Stimulated activated CD4-positive, alpha-beta T cell treated with anti-CD3 and anti-CD28 coated beads, TNF-alpha, amount 100 ng/mL, for 48 hours (primary cell): ENCODE data around the gene ENTPD1.
"Not testable (repeated sequence)": the region's sequence is repeated elsewhere in the genome, so short reads cannot be mapped to it uniquely, and the experiment has no call there.

ENCODE experiments used
- DNase-seq, 3 donors: peaks; one replicate each; pipeline ENCODE4 v3.0.0-alpha.2; 2020; ENCODE audit warnings: low read depth in 3 of 3

Gene ENTPD1

GRCh38 chr10:95759233-95759826 lies 3.4 kb downstream of the ENTPD1 start:
- DNase-seq, result no peak

GRCh38 chr10:95761939-95762492 lies 6.1 kb downstream of the ENTPD1 start:
- no peak for DNase-seq

GRCh38 chr10:95767884-95768556 lies 12.1 kb downstream of the ENTPD1 start:
- no peak for DNase-seq

- no peak for DNase-seq
Measured at GRCh38 chr10:95770084-95770720, 14.2 kb downstream of the ENTPD1 start.

GRCh38 chr10:95773454-95773853 lies 17.5 kb downstream of the ENTPD1 start:
- DNase-seq, result not testable (repeated sequence)

GRCh38 chr10:95777638-95778037 lies 21.7 kb downstream of the ENTPD1 start:
- not testable (repeated sequence) for DNase-seq

- no peak for DNase-seq
Measured at GRCh38 chr10:95782318-95782717, 26.4 kb downstream of the ENTPD1 start.

- no peak for DNase-seq
Measured at GRCh38 chr10:95783741-95784140, 27.8 kb downstream of the ENTPD1 start.

- no peak for DNase-seq
Measured at GRCh38 chr10:95784279-95784913, 28.4 kb downstream of the ENTPD1 start.

GRCh38 chr10:95785317-95785716 lies 29.4 kb downstream of the ENTPD1 start:
- no peak for DNase-seq

- DNase-seq, result no peak
Measured at GRCh38 chr10:95785942-95786669, 30.1 kb downstream of the ENTPD1 start.

- DNase-seq, result no peak
Measured at GRCh38 chr10:95787447-95787846, 31.5 kb downstream of the ENTPD1 start.

GRCh38 chr10:95788830-95789229 lies 32.9 kb downstream of the ENTPD1 start:
- DNase-seq, result no peak

GRCh38 chr10:95789902-95790301 lies 33.9 kb downstream of the ENTPD1 start:
- DNase-seq, result no peak

- DNase-seq, result no peak
Measured at GRCh38 chr10:95790982-95791381, 35.0 kb downstream of the ENTPD1 start.

- DNase-seq, result no peak
Measured at GRCh38 chr10:95791425-95791979, 35.5 kb downstream of the ENTPD1 start.

GRCh38 chr10:95792211-95792780 lies 36.3 kb downstream of the ENTPD1 start:
- DNase-seq, result no peak

- no peak for DNase-seq
Measured at GRCh38 chr10:95792874-95793285, 36.9 kb downstream of the ENTPD1 start.

GRCh38 chr10:95793401-95794045 lies 37.6 kb downstream of the ENTPD1 start:
- DNase-seq, result no peak

GRCh38 chr10:95794195-95794594 lies 38.2 kb downstream of the ENTPD1 start:
- no peak for DNase-seq

- DNase-seq, result no peak
Measured at GRCh38 chr10:95795602-95796001, 39.6 kb downstream of the ENTPD1 start.
